ENCODE results near the gene MARVELD2. TPM values are rescaled to one million over a fixed set of nuclear protein-coding genes. Genes with fewer than 3 reads are reported as not detected.
"Not testable (repeated sequence)": the region's sequence is repeated elsewhere in the genome, so short reads cannot be mapped to it uniquely, and the experiment has no call there.

The MARVELD2 gene
- total and polyA plus RNA-seq, 7 experiments from 2014 or later = 0.37 to 1.1 (median 0.84) TPM; not detected in 2

DNA sequence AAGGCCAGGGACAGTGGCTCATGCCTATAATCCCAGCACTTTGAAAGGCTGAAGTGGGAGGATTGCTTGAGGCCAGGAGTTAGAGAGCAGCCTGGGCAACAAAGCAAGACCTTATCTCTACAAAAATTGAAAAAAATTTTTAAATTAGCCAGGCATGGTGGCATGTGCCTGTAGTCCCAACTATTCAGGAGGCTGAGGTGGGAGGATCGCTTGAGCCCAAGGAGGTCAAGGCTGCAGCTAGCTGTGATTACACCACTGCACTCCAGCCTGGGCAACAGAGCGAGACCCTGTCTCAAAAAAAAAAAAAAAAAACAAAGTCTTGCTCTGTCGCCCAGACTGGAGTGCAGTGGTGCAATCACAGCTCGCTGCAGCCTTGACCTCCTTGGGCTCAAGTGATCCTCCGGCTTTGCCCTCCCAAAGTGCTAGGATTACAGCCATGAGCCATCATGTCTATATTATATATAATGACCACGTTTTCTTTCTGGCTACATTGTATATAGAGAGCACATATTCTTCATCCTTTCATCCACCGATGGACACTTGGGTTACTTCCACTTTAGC lies 40.6 kb downstream of the MARVELD2 start:
- H3K36me3 Mint-ChIP-seq; POLR2A ChIA-PET; H3K4me3 ChIP-seq (ENCODE audit: low read length); DNase-seq; H3K9me3 ChIP-seq (ENCODE audit: control insufficient read depth in 2 of 3, low read length in 3 of 3); H3K36me3 ChIP-seq (ENCODE audit: control insufficient read depth in 2 of 3, insufficient read depth in 3 of 3, low read length in 3 of 3); H3K27ac Mint-ChIP-seq; H3K4me3 Mint-ChIP-seq; H3K4me1 Mint-ChIP-seq; ATAC-seq; H3K27me3 ChIP-seq (ENCODE audit: control insufficient read depth in 2 of 2, insufficient read depth in 2 of 2, low read length in 2 of 2); intact Hi-C loops (cut with micrococcal nuclease); H3K4me1 ChIP-seq (ENCODE audit: control insufficient read depth in 2 of 2, insufficient read depth in 2 of 2, low read length in 2 of 2); H3K27ac ChIP-seq (ENCODE audit: low read depth, low read length): not testable (repeated sequence)
- peaks cover 0 to 11% (median 6%) of the 10 kb centered on the region in 5 donors for H3K27me3 Mint-ChIP-seq
- H3K9me3 Mint-ChIP-seq = peaks cover 0 to 12% (median 4%) of the 10 kb centered on the region in 11 donors
- CTCF ChIA-PET = interaction anchor here (1.1 kb wide), 1 partner anchor 15 kb away, joined by 3 read pairs; no protein-coding TSS in a partner anchor

DNA sequence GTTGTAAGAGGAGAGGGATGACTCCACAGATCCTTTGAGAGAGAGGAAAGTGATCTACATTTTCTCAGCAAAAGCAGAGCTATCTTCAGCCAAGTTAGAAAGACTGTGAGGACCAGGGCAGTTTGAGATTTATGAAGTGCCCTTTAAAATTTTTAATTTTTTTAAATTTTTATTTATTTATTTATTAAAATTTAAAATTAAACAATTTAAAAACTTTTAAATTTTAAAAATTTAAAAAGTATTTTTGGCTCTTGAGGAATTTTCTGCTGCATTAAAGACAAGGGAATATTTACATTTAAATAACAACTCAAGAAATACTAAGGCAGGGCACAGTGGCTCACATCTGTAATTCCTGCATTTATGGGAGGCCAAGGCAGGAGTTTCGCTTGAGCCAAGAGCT lies 47.3 kb downstream of the MARVELD2 start:
- peaks cover 0 to 9% (median 0%) of the 10 kb centered on the region in 11 donors for H3K9me3 Mint-ChIP-seq
- H3K4me3 Mint-ChIP-seq = no peak overlapping the region
- Histone ChIP-seq H3K9me3 (ENCODE audit: control insufficient read depth in 2 of 3, low read length in 3 of 3) (no peaks in the 10 kb centered on the region), H3K4me1 (ENCODE audit: control insufficient read depth in 2 of 2, insufficient read depth in 2 of 2, low read length in 2 of 2) (no peaks in the 10 kb centered on the region), H3K4me3 (ENCODE audit: low read length) (no peak overlapping the region), H3K27ac (ENCODE audit: low read depth, low read length) (no peak overlapping the region), H3K36me3 (ENCODE audit: control insufficient read depth in 2 of 3, insufficient read depth in 3 of 3, low read length in 3 of 3) (no peaks in the 10 kb centered on the region), H3K27me3 (ENCODE audit: control insufficient read depth in 2 of 2, insufficient read depth in 2 of 2, low read length in 2 of 2) (no peaks in the 10 kb centered on the region)
- H3K27me3 Mint-ChIP-seq = peaks cover 0 to 12% (median 6%) of the 10 kb centered on the region in 5 donors
- ChIA-PET POLR2A (no interaction called here), CTCF (no interaction called here)
- no peaks in the 10 kb centered on the region for H3K36me3 Mint-ChIP-seq
- no peak for DNase-seq
- intact Hi-C loops (cut with micrococcal nuclease) = no loop called here
- no peak overlapping the region for H3K27ac Mint-ChIP-seq
- no peak for ATAC-seq
- H3K4me1 Mint-ChIP-seq = no peaks in the 10 kb centered on the region

DNA sequence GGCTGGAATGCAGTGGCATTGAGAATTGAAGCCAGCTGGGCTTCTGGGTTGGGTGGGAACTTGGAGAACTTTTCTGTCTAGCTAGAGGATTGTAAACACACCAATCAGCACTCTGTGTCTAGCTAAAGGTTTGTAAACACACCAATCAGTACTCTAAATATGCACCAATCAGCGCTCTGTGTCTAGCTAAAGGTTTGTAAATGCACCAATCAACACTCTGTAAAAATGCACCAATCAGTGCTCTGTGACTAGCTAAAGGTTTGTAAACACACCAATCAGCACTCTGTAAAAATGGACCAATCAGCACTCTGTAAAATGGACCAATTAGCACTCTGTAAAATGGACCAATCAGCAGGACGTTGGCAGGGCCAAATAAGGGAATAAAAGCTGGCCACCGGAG lies 51.5 kb downstream of the MARVELD2 start:
- DNase-seq; intact Hi-C loops (cut with micrococcal nuclease); H3K9me3 Mint-ChIP-seq; H3K27me3 ChIP-seq (ENCODE audit: control insufficient read depth in 2 of 2, insufficient read depth in 2 of 2, low read length in 2 of 2); H3K27ac Mint-ChIP-seq; POLR2A ChIA-PET; H3K27ac ChIP-seq (ENCODE audit: low read depth, low read length); H3K36me3 ChIP-seq (ENCODE audit: control insufficient read depth in 2 of 3, insufficient read depth in 3 of 3, low read length in 3 of 3); H3K36me3 Mint-ChIP-seq; ATAC-seq; H3K4me3 Mint-ChIP-seq; H3K27me3 Mint-ChIP-seq; H3K4me3 ChIP-seq (ENCODE audit: low read length); CTCF ChIA-PET; H3K9me3 ChIP-seq (ENCODE audit: control insufficient read depth in 2 of 3, low read length in 3 of 3); H3K4me1 ChIP-seq (ENCODE audit: control insufficient read depth in 2 of 2, insufficient read depth in 2 of 2, low read length in 2 of 2); H3K4me1 Mint-ChIP-seq: not testable (repeated sequence)

DNA sequence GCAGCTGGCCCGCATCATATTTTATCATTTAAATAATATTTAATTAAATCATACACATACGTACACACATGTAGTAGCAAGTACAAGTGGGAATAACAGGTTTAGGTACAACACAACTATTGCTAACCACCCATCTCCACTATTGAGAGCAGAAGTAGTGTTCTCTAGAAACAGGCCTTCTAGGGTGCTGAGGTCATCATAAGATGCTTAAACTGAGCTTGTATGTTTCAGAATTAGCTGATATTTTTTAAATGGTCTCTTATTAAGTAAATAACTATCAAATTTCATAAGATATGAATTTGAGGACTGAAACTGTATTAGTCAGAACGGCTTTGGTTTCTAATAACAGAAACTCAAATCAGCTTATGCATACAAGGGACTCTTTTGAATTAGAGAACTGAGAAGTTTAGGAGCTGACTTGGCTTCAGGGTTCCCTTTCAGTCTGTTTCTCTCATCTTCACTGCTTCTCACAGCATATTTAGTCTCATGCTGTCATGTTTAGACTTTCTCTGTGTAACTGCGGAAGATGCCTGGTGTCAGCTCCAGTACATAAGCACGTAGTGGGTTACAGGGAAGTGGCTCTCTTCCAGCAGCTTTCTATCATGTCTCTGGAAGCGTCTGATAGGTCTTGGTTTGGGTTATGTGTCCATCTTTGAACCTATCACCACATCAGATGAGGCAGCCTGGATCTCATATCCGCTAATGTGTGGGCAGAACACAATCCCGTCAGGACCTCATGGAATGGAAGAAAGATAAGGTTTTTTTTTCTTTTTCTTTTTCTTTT lies 52.7 kb downstream of the MARVELD2 start:
- intact Hi-C loops (cut with micrococcal nuclease) = no loop called here

DNA sequence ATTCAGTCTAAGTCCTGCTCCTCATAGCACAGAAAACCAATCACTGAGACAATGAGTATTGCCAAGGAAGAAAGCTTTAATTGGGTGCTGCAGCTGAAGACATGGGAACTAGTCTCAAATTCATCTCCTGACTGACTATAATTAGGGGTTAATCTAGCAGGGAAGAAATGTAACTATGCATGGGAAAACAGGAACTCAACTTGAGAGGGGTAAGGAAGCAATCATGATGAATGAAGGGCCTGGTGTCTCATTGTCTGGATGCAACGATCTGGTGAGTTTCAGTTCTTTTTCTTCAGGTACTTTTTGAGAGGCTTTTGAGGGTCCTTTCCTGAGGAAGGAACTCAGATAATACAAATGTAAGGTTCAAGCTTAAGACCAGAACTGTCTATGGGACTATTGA lies 53.7 kb downstream of the MARVELD2 start:
- Histone ChIP-seq H3K36me3 (ENCODE audit: control insufficient read depth in 2 of 3, insufficient read depth in 3 of 3, low read length in 3 of 3) (no peaks in the 10 kb centered on the region), H3K4me1 (ENCODE audit: control insufficient read depth in 2 of 2, insufficient read depth in 2 of 2, low read length in 2 of 2) (no peaks in the 10 kb centered on the region), H3K4me3 (ENCODE audit: low read length) (no peak overlapping the region), H3K27ac (ENCODE audit: low read depth, low read length) (no peak overlapping the region), H3K9me3 (ENCODE audit: control insufficient read depth in 2 of 3, low read length in 3 of 3) (no peaks in the 10 kb centered on the region), H3K27me3 (ENCODE audit: control insufficient read depth in 2 of 2, insufficient read depth in 2 of 2, low read length in 2 of 2) (no peaks in the 10 kb centered on the region)
- intact Hi-C loops (cut with micrococcal nuclease) = no loop called here
- DNase-seq (no peak), ATAC-seq (no peak)
- H3K4me1 Mint-ChIP-seq = no peaks in the 10 kb centered on the region
- H3K27ac Mint-ChIP-seq = no peak overlapping the region
- H3K9me3 Mint-ChIP-seq = peaks cover 0 to 10% (median 0%) of the 10 kb centered on the region in 11 donors
- CTCF ChIA-PET = no interaction called here
- peaks cover 0 to 8% (median 2%) of the 10 kb centered on the region in 5 donors for H3K27me3 Mint-ChIP-seq
- H3K36me3 Mint-ChIP-seq = peaks cover 0 to 4% (median 0%) of the 10 kb centered on the region in 5 donors
- POLR2A ChIA-PET = no interaction called here
- H3K4me3 Mint-ChIP-seq = no peak overlapping the region

More for the DNA sequence above, 52.7 kb downstream of the MARVELD2 start:
- ChIA-PET CTCF (no interaction called here), POLR2A (no interaction called here)
- Mint-ChIP-seq H3K4me1 (no peaks in the 10 kb centered on the region), H3K9me3 (peaks cover 0 to 10% (median 0%) of the 10 kb centered on the region in 11 donors), H3K27ac (no peak overlapping the region), H3K4me3 (no peak overlapping the region), H3K27me3 (peaks cover 0 to 8% (median 2%) of the 10 kb centered on the region in 5 donors), H3K36me3 (peaks cover 0 to 4% (median 0%) of the 10 kb centered on the region in 5 donors)
- Histone ChIP-seq H3K9me3 (ENCODE audit: control insufficient read depth in 2 of 3, low read length in 3 of 3) (no peaks in the 10 kb centered on the region), H3K4me3 (ENCODE audit: low read length) (no peak overlapping the region), H3K27ac (ENCODE audit: low read depth, low read length) (no peak overlapping the region), H3K4me1 (ENCODE audit: control insufficient read depth in 2 of 2, insufficient read depth in 2 of 2, low read length in 2 of 2) (no peaks in the 10 kb centered on the region), H3K27me3 (ENCODE audit: control insufficient read depth in 2 of 2, insufficient read depth in 2 of 2, low read length in 2 of 2) (no peaks in the 10 kb centered on the region), H3K36me3 (ENCODE audit: control insufficient read depth in 2 of 3, insufficient read depth in 3 of 3, low read length in 3 of 3) (no peaks in the 10 kb centered on the region)
- no peak for ATAC-seq
- no peak for DNase-seq

DNA sequence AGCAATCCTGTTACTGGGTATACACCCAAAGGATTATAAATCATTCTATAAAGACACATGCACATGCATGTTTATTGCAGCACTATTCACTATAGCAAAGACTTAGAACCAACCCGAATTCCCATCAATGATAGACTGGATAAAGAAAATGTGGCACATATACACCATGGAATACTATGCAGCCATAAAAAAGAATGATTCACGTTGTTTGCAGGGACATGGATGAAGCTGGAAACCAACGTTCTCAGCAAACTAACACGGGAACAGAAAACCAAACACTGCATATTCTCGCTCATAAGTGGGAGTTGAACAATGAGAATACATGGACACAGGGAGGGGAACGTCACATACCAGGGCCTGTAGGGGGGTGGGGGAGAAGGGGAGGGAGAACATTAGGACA lies 56.6 kb downstream of the MARVELD2 start:
- ATAC-seq; H3K9me3 Mint-ChIP-seq; POLR2A ChIA-PET; H3K4me3 ChIP-seq (ENCODE audit: low read length); H3K4me1 ChIP-seq (ENCODE audit: control insufficient read depth in 2 of 2, insufficient read depth in 2 of 2, low read length in 2 of 2); H3K27ac Mint-ChIP-seq; H3K4me3 Mint-ChIP-seq; H3K36me3 ChIP-seq (ENCODE audit: control insufficient read depth in 2 of 3, insufficient read depth in 3 of 3, low read length in 3 of 3); CTCF ChIA-PET; H3K27ac ChIP-seq (ENCODE audit: low read depth, low read length); intact Hi-C loops (cut with micrococcal nuclease); H3K4me1 Mint-ChIP-seq; H3K27me3 ChIP-seq (ENCODE audit: control insufficient read depth in 2 of 2, insufficient read depth in 2 of 2, low read length in 2 of 2); H3K27me3 Mint-ChIP-seq; DNase-seq; H3K36me3 Mint-ChIP-seq; H3K9me3 ChIP-seq (ENCODE audit: control insufficient read depth in 2 of 3, low read length in 3 of 3): not testable (repeated sequence)
